Spinal cord (tissue), 10 donors: ENCODE results near the gene TNIP1. TPM values are rescaled to one million over a fixed set of nuclear protein-coding genes. Genes with fewer than 3 reads are reported as not detected.
A peak's percentile ranks its signal among the peaks of the same experiment; 100 is the strongest.

Source experiments
- DNase-seq, 6 donors: peaks; one replicate each; pipeline versions ENCODE4 v3.0.0 to v3.0.0-alpha.2; 2013 to 2015; ENCODE audit warnings: low spot score in 6 of 6, low read depth in 4 of 6
- H3K27ac ChIP-seq: one replicate; pipeline ENCODE4 v1.5.1; 2013; ENCODE audit warnings: low read depth, low read length, control low read depth
- H3K27me3 ChIP-seq: one replicate; pipeline ENCODE4 v1.6.1; 2013; ENCODE audit warnings: low read length; ENCODE audit not compliant: control insufficient read depth, insufficient read depth
- H3K36me3 ChIP-seq: one replicate; pipeline ENCODE4 v1.6.1; 2013; ENCODE audit warnings: low read length; ENCODE audit not compliant: control insufficient read depth, insufficient read depth
- H3K4me1 ChIP-seq: one replicate; pipeline ENCODE4 v1.6.1; 2013; ENCODE audit warnings: low read length; ENCODE audit not compliant: control insufficient read depth, insufficient read depth
- H3K4me3 ChIP-seq: one replicate; pipeline ENCODE4 v1.5.1; 2013; ENCODE audit warnings: low read depth, low read length, control low read depth
- H3K9me3 ChIP-seq: one replicate; pipeline ENCODE4 v1.6.1; 2013; ENCODE audit warnings: low read length; ENCODE audit not compliant: control insufficient read depth, insufficient read depth
- WGBS: methylation state at CpG from one replicate; pipeline ENCODE4 v1.1.5; 2013; ENCODE audit warnings: missing lambda C conversion rate; ENCODE audit not compliant: insufficient coverage; 5-methylcytosine and 5-hydroxymethylcytosine counted together
- polyA plus RNA-seq, 2 donors: library from polyadenylated mRNA; unstranded; fragments of 120-200 nt; gene quantifications; one replicate each; pipeline ENCODE4 v1.2.1, GENCODE V29; 2013; ENCODE audit not compliant: insufficient read length in 2 of 2
- total RNA-seq, 2 donors: library from RNA; depleted of rRNA in 1 of 2; stranded (reverse); fragments of 120-200 nt in 1 of 2; fragments of >200 nt in 1 of 2; gene quantifications; one replicate each; pipeline versions ENCODE4 v1.2.3 to v1.2.4, GENCODE V29; 2013 to 2014
- donor health status: healthy.

Gene TNIP1
- total and polyA plus RNA-seq, 4 donors, result 25.5 to 63.7 (median 52.4) TPM

- Histone ChIP-seq H3K4me3 (no peak overlapping the region), H3K27me3 (no peaks in the 10 kb centered on the region), H3K36me3 (peaks cover 48% of the 10 kb centered on the region), H3K4me1 (peaks cover 11% of the 10 kb centered on the region), H3K9me3 (no peaks in the 10 kb centered on the region), H3K27ac (no peak overlapping the region)
- 96% methylated on average over 6 of the region's 6 CpGs for WGBS
- DNase-seq, result no peak
Measured at GRCh38 chr5:151060742-151061141, 20.1 kb downstream of the TNIP1 start.

- WGBS, result 83% methylated on average over 7 of the region's 7 CpGs
- DNase-seq, result peak in 1 of 6 donors; percentile 33
- Histone ChIP-seq H3K9me3 (no peaks in the 10 kb centered on the region), H3K27me3 (no peaks in the 10 kb centered on the region), H3K27ac (no peak overlapping the region), H3K4me3 (no peak overlapping the region), H3K4me1 (peaks cover 2% of the 10 kb centered on the region), H3K36me3 (peaks cover 50% of the 10 kb centered on the region)
Measured at GRCh38 chr5:151058891-151059489, 21.8 kb downstream of the TNIP1 start.

GRCh38 chr5:151058301-151058700, 22.5 kb downstream of the TNIP1 start:
- 75% methylated on average over 5 of the region's 5 CpGs for WGBS
- no peak for DNase-seq
- Histone ChIP-seq H3K36me3 (peaks cover 50% of the 10 kb centered on the region), H3K9me3 (no peaks in the 10 kb centered on the region), H3K27me3 (no peaks in the 10 kb centered on the region), H3K27ac (no peak overlapping the region), H3K4me1 (no peaks in the 10 kb centered on the region), H3K4me3 (no peak overlapping the region)

GRCh38 chr5:151056379-151057325, 24.2 kb downstream of the TNIP1 start:
- 98% methylated on average over 23 of the region's 25 CpGs for WGBS

GRCh38 chr5:151055336-151055735, 25.5 kb downstream of the TNIP1 start:
- Histone ChIP-seq H3K27me3 (no peaks in the 10 kb centered on the region), H3K9me3 (no peaks in the 10 kb centered on the region), H3K36me3 (peaks cover 40% of the 10 kb centered on the region), H3K27ac (no peak overlapping the region), H3K4me1 (peaks cover 5% of the 10 kb centered on the region), H3K4me3 (no peak overlapping the region)
- 79% methylated on average over 4 of the region's 6 CpGs for WGBS
- DNase-seq, result no peak

More at GRCh38 chr5:151056379-151057325, 24.2 kb downstream of the TNIP1 start:
- Histone ChIP-seq H3K27me3 (no peaks in the 10 kb centered on the region), H3K9me3 (no peaks in the 10 kb centered on the region), H3K27ac (no peak overlapping the region), H3K4me1 (peaks cover 5% of the 10 kb centered on the region), H3K4me3 (no peak overlapping the region), H3K36me3 (peaks cover 46% of the 10 kb centered on the region)
- no peak for DNase-seq

GRCh38 chr5:151054709-151055108, 26.1 kb downstream of the TNIP1 start:
- Histone ChIP-seq H3K4me1 (peaks cover 5% of the 10 kb centered on the region), H3K9me3 (no peaks in the 10 kb centered on the region), H3K27me3 (no peaks in the 10 kb centered on the region), H3K27ac (no peak overlapping the region), H3K36me3 (peaks cover 37% of the 10 kb centered on the region), H3K4me3 (no peak overlapping the region)
- 88% methylated on average over 1 of the region's 3 CpGs for WGBS
- DNase-seq, result no peak

- H3K27ac ChIP-seq, result no peak overlapping the region
- H3K36me3 ChIP-seq, result peaks cover 37% of the 10 kb centered on the region
- no peak overlapping the region for H3K4me3 ChIP-seq
- no peaks in the 10 kb centered on the region for H3K9me3 ChIP-seq
- H3K4me1 ChIP-seq, result peaks cover 5% of the 10 kb centered on the region
- no peak for DNase-seq
- H3K27me3 ChIP-seq, result no peaks in the 10 kb centered on the region
- WGBS, result 83% methylated on average over 2 of the region's 4 CpGs
Measured at GRCh38 chr5:151053796-151054462, 26.9 kb downstream of the TNIP1 start.

- DNase-seq, result no peak
- H3K4me3 ChIP-seq, result no peak overlapping the region
- H3K9me3 ChIP-seq, result no peaks in the 10 kb centered on the region
- no peak overlapping the region for H3K27ac ChIP-seq
- 100% methylated on average over 1 of the region's 3 CpGs for WGBS
- H3K27me3 ChIP-seq, result no peaks in the 10 kb centered on the region
- peaks cover 33% of the 10 kb centered on the region for H3K36me3 ChIP-seq
- peaks cover 5% of the 10 kb centered on the region for H3K4me1 ChIP-seq
Measured at GRCh38 chr5:151052836-151053235, 28.0 kb downstream of the TNIP1 start.

- Histone ChIP-seq H3K4me3 (no peak overlapping the region), H3K9me3 (no peaks in the 10 kb centered on the region), H3K4me1 (peaks cover 5% of the 10 kb centered on the region), H3K27me3 (no peaks in the 10 kb centered on the region), H3K36me3 (peaks cover 35% of the 10 kb centered on the region), H3K27ac (no peak overlapping the region)
- whole genome bisulfite sequencing, result 89% methylated on average over 7 of the region's 10 CpGs
- no peak for DNase-seq
Measured at GRCh38 chr5:151051931-151052608, 28.8 kb downstream of the TNIP1 start.
